Eye (tissue), 1 donor: ENCODE measurements around the gene RAD51B.

Experiments
- DNase-seq: peaks from one replicate; pipeline ENCODE4 v3.0.0-alpha.2; 2015

RAD51B gene

GRCh38 chr14:68506645-68507419 lies 687.3 kb downstream of the RAD51B start:
- no peak for DNase-seq

GRCh38 chr14:68507544-68508081 lies 688.0 kb downstream of the RAD51B start:
- DNase-seq: no peak

GRCh38 chr14:68508581-68508980 lies 689.0 kb downstream of the RAD51B start:
- no peak for DNase-seq

GRCh38 chr14:68509188-68509983 lies 689.8 kb downstream of the RAD51B start:
- DNase-seq: no peak

GRCh38 chr14:68510201-68511128 lies 690.9 kb downstream of the RAD51B start:
- DNase-seq: peak; percentile 86

- DNase-seq: no peak
Observed at GRCh38 chr14:68511129-68512047, 691.8 kb downstream of the RAD51B start.

- peak; percentile 47 for DNase-seq
Observed at GRCh38 chr14:68512088-68512487, 692.5 kb downstream of the RAD51B start.

GRCh38 chr14:68513137-68513536 lies 693.6 kb downstream of the RAD51B start:
- DNase-seq: no peak

GRCh38 chr14:68513838-68514607 lies 694.4 kb downstream of the RAD51B start:
- no peak for DNase-seq

- DNase-seq: peak; percentile 50
Observed at GRCh38 chr14:68514608-68515194, 695.1 kb downstream of the RAD51B start.

- peak; percentile 48 for DNase-seq
Observed at GRCh38 chr14:68516342-68516741, 696.8 kb downstream of the RAD51B start.

- peak; percentile 52 for DNase-seq
Observed at GRCh38 chr14:68518166-68518565, 698.6 kb downstream of the RAD51B start.

GRCh38 chr14:68518761-68519670 lies 699.4 kb downstream of the RAD51B start:
- DNase-seq: no peak

GRCh38 chr14:68519671-68520187 lies 700.1 kb downstream of the RAD51B start:
- DNase-seq: no peak

GRCh38 chr14:68520637-68521556 lies 701.3 kb downstream of the RAD51B start:
- DNase-seq: no peak

GRCh38 chr14:68521557-68521901 lies 702.0 kb downstream of the RAD51B start:
- no peak for DNase-seq

- DNase-seq: no peak
Observed at GRCh38 chr14:68521961-68522509, 702.5 kb downstream of the RAD51B start.
